GM12878 (cell line): ENCODE results near the gene HOXB2. TPM values are rescaled to one million over a fixed set of nuclear protein-coding genes. Genes with fewer than 3 reads are reported as not detected.

ENCODE experiments used
- ATAC-seq: fragments of 200-7000 bp; cut with Tn5 transposase; 3 replicates; pipeline ENCODE4 v1.9.1; 2020; ENCODE audit warnings: mild to moderate bottlenecking, moderate library complexity
- BruUV-seq: library from RNA; stranded (reverse); fragments of 400-500 nt; replicated peaks from 2 replicates; lab custom pipeline; 2021; lab: Mats Ljungman, UMichigan
- CTCF ChIA-PET: fragments of 300-600 bp; sonication (Branson Sonifier 250); formaldehyde crosslinking; extraction: SDS; loops from one replicate; lab custom pipeline; 2021; ENCODE audit warnings: inconsistent platforms; lab: Yijun Ruan, JAX
- POLR2A ChIA-PET: fragments of 350-600 bp; formaldehyde crosslinking; extraction: SDS; loops from one replicate; lab custom pipeline; 2021; ENCODE audit warnings: inconsistent platforms; lab: Charles Lee
- RAD21 ChIA-PET: fragments of 300-600 bp; sonication (Branson Sonifier 250); formaldehyde crosslinking; loops from one replicate; lab custom pipeline; 2023; ENCODE audit warnings: antibody characterized with exemption; ENCODE audit not compliant: unreplicated experiment; lab: Charles Lee
- SMC1A ChIA-PET: fragments of 300-600 bp; sonication (Branson Sonifier 250); formaldehyde crosslinking; loops from one replicate; lab custom pipeline; 2023; ENCODE audit not compliant: unreplicated experiment, uncharacterized antibody; lab: Charles Lee
- DNase-seq: peaks from one replicate; pipeline ENCODE4 v3.0.0-alpha.2; 2011; ENCODE audit warnings: low read depth, low spot score
- FAIRE-seq: peaks from 3 replicates; lab custom pipeline; 2011; peaks lifted over from hg19 to GRCh38; lab: Jason Lieb, UNC
- H2AFZ ChIP-seq: 2 replicates; pipeline ENCODE4 v1.6.0; 2011; ENCODE audit warnings: low read depth, low read length, control low read depth; ENCODE audit not compliant: control insufficient read depth
- H3K27ac ChIP-seq: 2 replicates; pipeline ENCODE4 v1.5.1; 2011; ENCODE audit warnings: control low read depth; ENCODE audit not compliant: control insufficient read depth, insufficient read depth
- H3K27me3 ChIP-seq, 2 experiments: replicated peaks in 1 of 2; 2 replicates each; pipeline versions ENCODE4 v1.6.0 to v1.6.1; 2011; ENCODE audit warnings: low read length in 1 of 2; ENCODE audit not compliant: control insufficient read depth in 2 of 2, insufficient read depth in 2 of 2
- H3K36me3 ChIP-seq, 2 experiments: 2 replicates each; pipeline ENCODE4 v1.5.1; 2011; ENCODE audit warnings: low read length in 1 of 2; ENCODE audit not compliant: control insufficient read depth in 2 of 2, insufficient read depth in 2 of 2
- H3K4me1 ChIP-seq: 2 replicates; pipeline ENCODE4 v1.6.1; 2011; ENCODE audit warnings: mild to moderate bottlenecking, low read length, moderate library complexity, mixed read lengths; ENCODE audit not compliant: control insufficient read depth, insufficient read depth
- H3K4me2 ChIP-seq: 2 replicates; pipeline ENCODE4 v1.6.0; 2011; ENCODE audit warnings: control low read depth; ENCODE audit not compliant: control insufficient read depth, insufficient read depth
- H3K4me3 ChIP-seq: fragments of 200-600 bp; sonication (generic); 2 replicates; pipeline ENCODE4 v1.5.1; 2016
- H3K79me2 ChIP-seq: 2 replicates; pipeline ENCODE4 v1.6.0; 2011; ENCODE audit warnings: low read length; ENCODE audit not compliant: control insufficient read depth, insufficient read depth
- H3K9ac ChIP-seq: 2 replicates; pipeline ENCODE4 v1.8.0; 2011; ENCODE audit warnings: low read length, control low read depth, mixed read lengths; ENCODE audit not compliant: control insufficient read depth, insufficient read depth
- H3K9me3 ChIP-seq: replicated peaks from 3 replicates; pipeline ENCODE4 v1.5.1; 2011; ENCODE audit warnings: mild to moderate bottlenecking, low read length; ENCODE audit not compliant: control insufficient read depth, insufficient read depth
- H4K20me1 ChIP-seq: 2 replicates; pipeline ENCODE4 v1.6.0; 2011; ENCODE audit not compliant: control insufficient read depth, insufficient read depth
- CHD4 ChIP-seq: fragments of 200-600 bp; sonication (generic); IDR thresholded peaks from 2 replicates; pipeline ENCODE4 v1.6.1; 2016; ENCODE audit warnings: mild to moderate bottlenecking
- E4F1 ChIP-seq: fragments of 450-650 bp; IDR thresholded peaks from 2 replicates; pipeline ENCODE4 v1.6.1; 2018; ENCODE audit warnings: borderline replicate concordance, mild to moderate bottlenecking; ENCODE audit not compliant: partially characterized antibody
- ETV6 ChIP-seq, 2 experiments: fragments of 450-650 bp in 1 of 2; IDR thresholded peaks in 1 of 2; conservative IDR thresholded peaks in 1 of 2; 2 replicates each; pipeline ENCODE4 v1.6.1; 2014; ENCODE audit warnings: antibody characterized with exemption in 1 of 2, borderline replicate concordance in 1 of 2, low read depth in 1 of 2, mild to moderate bottlenecking in 1 of 2, moderate library complexity in 1 of 2
- HDGF ChIP-seq: fragments of 450-650 bp; IDR thresholded peaks from 2 replicates; pipeline ENCODE4 v1.6.1; 2016; ENCODE audit warnings: antibody characterized with exemption
- HSF1 ChIP-seq: fragments of 150-350 bp; IDR thresholded peaks from 2 replicates; pipeline ENCODE4 v1.6.1; 2014; ENCODE audit warnings: mild to moderate bottlenecking, low read depth, low read length
- IKZF1 ChIP-seq: fragments of 450-650 bp; conservative IDR thresholded peaks from 2 replicates; pipeline ENCODE4 v1.6.1; 2017; ENCODE audit warnings: antibody characterized with exemption, mild to moderate bottlenecking
- MXI1 ChIP-seq: fragments of 150-350 bp; IDR thresholded peaks from 2 replicates; pipeline ENCODE4 v1.6.1; 2011; ENCODE audit warnings: low read depth, mild to moderate bottlenecking, inconsistent platforms, low read length, improper control_type of control experiment
- NR2C2 ChIP-seq: IDR thresholded peaks from 2 replicates; pipeline ENCODE4 v1.6.1; 2011; ENCODE audit warnings: borderline replicate concordance, low read depth; ENCODE audit not compliant: control insufficient read depth, insufficient read length
- STAT3 ChIP-seq: IDR thresholded peaks from 2 replicates; pipeline ENCODE4 v1.6.1; 2011; ENCODE audit warnings: low read depth, low read length, improper control_type of control experiment
- YY1 ChIP-seq: IDR thresholded peaks from 2 replicates; pipeline ENCODE4 v1.6.1; 2011; ENCODE audit warnings: low read depth, mild to moderate bottlenecking, low read length
- ZBED1 ChIP-seq: IDR thresholded peaks from 2 replicates; pipeline ENCODE4 v1.6.1; 2016; ENCODE audit warnings: borderline replicate concordance
- WGBS: methylation state at CpG from one replicate; pipeline ENCODE4 v1.1.6; 2016; ENCODE audit warnings: low lambda C conversion rate; ENCODE audit not compliant: insufficient replicate concordance, insufficient coverage; ENCODE audit errors: missing lambda C conversion rate; 5-methylcytosine and 5-hydroxymethylcytosine counted together
- in situ Hi-C: fragments of 300-500 bp; cut with MboI; formaldehyde crosslinking; loops from 9 replicates; pipeline ENCODE4 v1.14.3; 2018; ENCODE audit warnings: mixed read lengths
- intact Hi-C: fragments of 100-400 bp; cut with micrococcal nuclease; formaldehyde crosslinking; loops from one replicate; pipeline ENCODE4 v1.14.2; 2022; ENCODE audit not compliant: unreplicated experiment
- polyA plus RNA-seq, 11 experiments: library from polyadenylated mRNA; depleted of rRNA in 4 of 11; unstranded in 6 of 11; stranded (reverse) in 5 of 11; fragments of >200 nt; fragmentation: Nextera tagmentation in 4 of 11; fragmentation: Illumina TruSeq in 1 of 11; extraction: Ambion mirVana in 4 of 11; extraction: Trizol in 1 of 11; gene quantifications; 1 replicate in 1 of 11; 2 replicates in 10 of 11; pipeline versions ENCODE4 v1.2.1 to v1.2.3, GENCODE V29; 2011 to 2016; ENCODE audit warnings: inconsistent platforms in 2 of 11, missing spikeins in 2 of 11, low read depth in 1 of 11
- total RNA-seq, 4 experiments: library from RNA; depleted of rRNA in 3 of 4; stranded (reverse); fragments of >200 nt in 3 of 4; fragmentation: Illumina TruSeq in 1 of 4; extraction: Trizol in 1 of 4; gene quantifications; 2 replicates each; pipeline versions ENCODE4 v1.2.1 to v1.2.3, GENCODE V29; 2013 to 2021
- TF ChIP-seq, protein P1 (sequence below): IDR thresholded peaks from 2 replicates; pipeline ENCODE4 v1.6.1; 2012; ENCODE audit warnings: improper control_type of control experiment, low read depth, low read length; ENCODE audit not compliant: insufficient replicate concordance
- TF ChIP-seq, protein P2 (sequence below): fragments of 450-650 bp; IDR thresholded peaks from 2 replicates; pipeline ENCODE4 v1.6.1; 2016; ENCODE audit warnings: mild to moderate bottlenecking

The HOXB2 gene
- total and polyA plus RNA-seq, 10 of the 15 experiments (the other 5 are each of a cell fraction or from before 2014, with no cell fraction given): 0.16 to 8.8 (median 2.3) TPM

DNA sequence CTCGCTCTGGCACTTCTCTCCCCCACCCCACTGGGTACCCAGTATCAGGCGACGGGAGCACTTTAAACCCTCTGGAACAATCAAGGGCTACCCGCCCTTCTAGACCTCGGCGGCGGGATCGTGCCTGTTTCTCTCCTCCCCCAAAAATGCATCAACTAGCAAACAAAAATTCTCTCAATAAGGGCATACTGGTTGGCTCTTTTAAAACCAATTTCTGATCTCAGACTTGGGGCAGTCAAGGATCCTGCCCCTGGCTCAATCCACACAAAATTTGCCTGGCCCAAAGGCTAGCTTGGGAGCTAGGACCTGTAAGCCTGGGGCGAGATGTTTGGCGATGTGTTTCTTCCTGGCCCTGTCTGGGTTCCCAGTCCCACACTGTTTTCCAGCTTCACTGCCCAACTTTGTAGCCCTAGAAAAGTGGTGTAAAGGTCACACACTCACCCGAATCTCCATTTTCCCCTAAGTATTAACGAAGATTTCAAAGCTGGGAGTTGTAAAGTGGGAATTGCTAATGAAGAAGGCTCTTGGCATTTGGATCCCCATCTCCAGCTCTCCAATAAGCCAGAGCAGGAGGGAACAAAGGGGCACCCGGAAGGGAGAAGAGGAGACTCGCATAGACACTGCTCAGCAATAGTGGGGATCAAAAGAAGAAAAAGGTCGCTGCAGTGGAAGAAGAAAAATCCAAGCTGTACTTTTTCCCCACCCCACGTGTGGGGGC lies 14.4 kb upstream of the HOXB2 start:
- no peaks in the 10 kb centered on the region for H3K79me2 ChIP-seq
- no peaks in the 10 kb centered on the region for H3K9me3 ChIP-seq
- no peaks in the 10 kb centered on the region for H3K27me3 ChIP-seq
- ATAC-seq (no peak), FAIRE-seq (no peak), DNase-seq (no peak)
- H2AFZ ChIP-seq: no peak overlapping the region
- H3K27ac ChIP-seq: no peak overlapping the region
- no peak overlapping the region for H3K4me3 ChIP-seq
- in situ Hi-C loops: no loop called here
- POLR2A ChIA-PET: interaction anchor here (0.5 to 0.6 kb wide), 2 partner anchors 31 to 557 kb away, joined by 3 read pairs; no protein-coding TSS in a partner anchor
- intact Hi-C loops: no loop called here
- no TSS peak for BruUV-seq
- H3K36me3 ChIP-seq: no peaks in the 10 kb centered on the region; a peak in 2 of 4 replicates
- RAD21 ChIA-PET: no interaction called here
- H3K4me1 ChIP-seq: no peaks in the 10 kb centered on the region
- no peaks in the 10 kb centered on the region for H4K20me1 ChIP-seq
- SMC1A ChIA-PET: no interaction called here
- H3K4me2 ChIP-seq: no peak overlapping the region
- no peak overlapping the region for H3K9ac ChIP-seq
- WGBS: 64% methylated on average over 16 of the region's 16 CpGs
- CTCF ChIA-PET: interaction anchor here (0.8 kb wide), 2 partner anchors 48 to 226 kb away, joined by 3 read pairs; no protein-coding TSS in a partner anchor
- TF ChIP-seq HDGF: no peak
- TF ChIP-seq CHD4: no peak
- TF ChIP-seq, protein P1, sequence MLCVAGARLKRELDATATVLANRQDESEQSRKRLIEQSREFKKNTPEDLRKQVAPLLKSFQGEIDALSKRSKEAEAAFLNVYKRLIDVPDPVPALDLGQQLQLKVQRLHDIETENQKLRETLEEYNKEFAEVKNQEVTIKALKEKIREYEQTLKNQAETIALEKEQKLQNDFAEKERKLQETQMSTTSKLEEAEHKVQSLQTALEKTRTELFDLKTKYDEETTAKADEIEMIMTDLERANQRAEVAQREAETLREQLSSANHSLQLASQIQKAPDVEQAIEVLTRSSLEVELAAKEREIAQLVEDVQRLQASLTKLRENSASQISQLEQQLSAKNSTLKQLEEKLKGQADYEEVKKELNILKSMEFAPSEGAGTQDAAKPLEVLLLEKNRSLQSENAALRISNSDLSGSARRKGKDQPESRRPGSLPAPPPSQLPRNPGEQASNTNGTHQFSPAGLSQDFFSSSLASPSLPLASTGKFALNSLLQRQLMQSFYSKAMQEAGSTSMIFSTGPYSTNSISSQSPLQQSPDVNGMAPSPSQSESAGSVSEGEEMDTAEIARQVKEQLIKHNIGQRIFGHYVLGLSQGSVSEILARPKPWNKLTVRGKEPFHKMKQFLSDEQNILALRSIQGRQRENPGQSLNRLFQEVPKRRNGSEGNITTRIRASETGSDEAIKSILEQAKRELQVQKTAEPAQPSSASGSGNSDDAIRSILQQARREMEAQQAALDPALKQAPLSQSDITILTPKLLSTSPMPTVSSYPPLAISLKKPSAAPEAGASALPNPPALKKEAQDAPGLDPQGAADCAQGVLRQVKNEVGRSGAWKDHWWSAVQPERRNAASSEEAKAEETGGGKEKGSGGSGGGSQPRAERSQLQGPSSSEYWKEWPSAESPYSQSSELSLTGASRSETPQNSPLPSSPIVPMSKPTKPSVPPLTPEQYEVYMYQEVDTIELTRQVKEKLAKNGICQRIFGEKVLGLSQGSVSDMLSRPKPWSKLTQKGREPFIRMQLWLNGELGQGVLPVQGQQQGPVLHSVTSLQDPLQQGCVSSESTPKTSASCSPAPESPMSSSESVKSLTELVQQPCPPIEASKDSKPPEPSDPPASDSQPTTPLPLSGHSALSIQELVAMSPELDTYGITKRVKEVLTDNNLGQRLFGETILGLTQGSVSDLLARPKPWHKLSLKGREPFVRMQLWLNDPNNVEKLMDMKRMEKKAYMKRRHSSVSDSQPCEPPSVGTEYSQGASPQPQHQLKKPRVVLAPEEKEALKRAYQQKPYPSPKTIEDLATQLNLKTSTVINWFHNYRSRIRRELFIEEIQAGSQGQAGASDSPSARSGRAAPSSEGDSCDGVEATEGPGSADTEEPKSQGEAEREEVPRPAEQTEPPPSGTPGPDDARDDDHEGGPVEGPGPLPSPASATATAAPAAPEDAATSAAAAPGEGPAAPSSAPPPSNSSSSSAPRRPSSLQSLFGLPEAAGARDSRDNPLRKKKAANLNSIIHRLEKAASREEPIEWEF: no peak
- TF ChIP-seq IKZF1: no peak
- no peak for TF ChIP-seq ETV6 (conservative IDR thresholded peaks at IDR 0.05 in 1 of 2, IDR thresholded peaks at IDR 0.05 in 1 of 2; ENCODE audit: borderline replicate concordance in 1 of 2, low read depth in 1 of 2)
- TF ChIP-seq NR2C2: no peak
- TF ChIP-seq ZBED1: no peak
- no peak for TF ChIP-seq MXI1
- no peak for TF ChIP-seq HSF1
- no peak for TF ChIP-seq STAT3
- TF ChIP-seq YY1: no peak
- TF ChIP-seq E4F1: no peak
- TF ChIP-seq, protein P2, sequence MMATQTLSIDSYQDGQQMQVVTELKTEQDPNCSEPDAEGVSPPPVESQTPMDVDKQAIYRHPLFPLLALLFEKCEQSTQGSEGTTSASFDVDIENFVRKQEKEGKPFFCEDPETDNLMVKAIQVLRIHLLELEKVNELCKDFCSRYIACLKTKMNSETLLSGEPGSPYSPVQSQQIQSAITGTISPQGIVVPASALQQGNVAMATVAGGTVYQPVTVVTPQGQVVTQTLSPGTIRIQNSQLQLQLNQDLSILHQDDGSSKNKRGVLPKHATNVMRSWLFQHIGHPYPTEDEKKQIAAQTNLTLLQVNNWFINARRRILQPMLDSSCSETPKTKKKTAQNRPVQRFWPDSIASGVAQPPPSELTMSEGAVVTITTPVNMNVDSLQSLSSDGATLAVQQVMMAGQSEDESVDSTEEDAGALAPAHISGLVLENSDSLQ: no peak
